ENCODE results near the gene ZNF283. TPM values are rescaled to one million over a fixed set of nuclear protein-coding genes. Genes with fewer than 3 reads are reported as not detected.

The ZNF283 gene
- 5.8 and 17.6 TPM in 2 replicates for total RNA-seq (2014; rRNA removed; shearing (Covaris generic))

DNA sequence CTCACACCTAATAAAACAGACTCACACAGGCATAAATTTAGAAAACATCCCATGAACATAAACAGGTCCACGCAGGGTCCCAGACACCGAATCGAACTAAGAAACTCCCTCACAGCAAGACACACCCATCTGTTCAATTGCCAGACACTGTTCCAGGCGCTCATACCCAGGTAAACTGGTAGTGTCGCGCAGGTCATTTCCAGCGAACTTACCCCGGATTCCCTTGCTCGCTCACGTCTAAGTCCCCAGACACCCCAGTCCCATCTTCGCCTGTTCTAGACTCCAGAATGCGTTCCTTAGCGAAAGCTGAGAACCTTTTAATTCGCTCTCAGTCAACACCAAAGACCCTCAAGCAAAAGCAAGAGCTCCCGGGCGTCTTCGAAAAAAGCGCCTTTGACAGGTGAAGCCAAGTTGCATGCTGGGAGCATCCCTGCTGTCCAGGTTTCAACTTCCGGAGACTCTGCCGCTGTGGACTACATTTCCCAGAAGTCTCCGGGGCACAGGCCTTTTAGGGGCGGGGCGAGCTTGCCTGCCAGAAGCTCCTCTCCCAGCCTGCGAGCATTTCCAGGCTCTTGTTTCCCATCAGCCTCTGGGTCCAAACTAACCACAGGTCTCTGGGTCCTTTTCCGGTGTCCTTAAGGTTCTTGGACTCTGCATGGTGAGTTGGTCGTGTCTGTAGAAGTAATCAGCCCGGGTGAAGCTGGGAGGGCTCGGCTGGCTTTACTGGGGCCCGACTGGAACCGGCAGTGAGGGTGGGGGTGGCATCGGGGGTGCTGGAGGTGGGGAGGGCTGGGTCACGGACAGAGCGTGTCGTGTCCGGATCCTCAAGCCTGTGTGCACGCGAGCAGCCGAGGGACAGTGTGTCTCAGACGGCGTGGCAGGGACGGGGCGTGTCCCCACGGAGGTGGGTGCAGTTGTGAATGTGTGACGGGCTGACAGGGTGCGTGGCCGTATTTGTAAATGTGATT, at the start of gene ZNF283:
TSS of gene ZNF283 (plus strand) at position 535 of the 968 bp plus-strand sequence. CDS start 6,184 bp downstream, outside the sequence.
- DNase-seq (ENCODE audit: low read depth) = peak; percentile 92

DNA sequence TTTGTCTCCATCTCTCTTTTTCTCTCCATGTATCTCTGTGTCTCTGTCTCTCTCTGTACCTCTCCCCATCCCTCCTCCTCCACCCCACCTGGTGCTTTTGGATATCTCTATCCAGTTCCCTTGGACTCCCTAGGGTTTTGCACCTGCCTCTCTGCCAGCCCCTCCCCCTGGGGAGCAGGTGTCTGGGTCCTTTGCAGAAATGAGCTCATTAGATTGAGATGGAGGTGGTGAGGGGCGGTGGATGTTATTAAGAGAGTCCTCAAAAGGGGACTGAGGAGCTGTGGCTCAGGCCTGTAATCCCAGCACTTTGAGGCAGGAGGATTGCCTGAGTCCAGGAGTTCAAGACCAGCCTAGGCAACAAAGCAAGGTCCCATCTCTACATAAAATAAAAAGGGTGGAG, 48.5 kb upstream of the ZNF283 start:
- no peak for DNase-seq (ENCODE audit: low read depth)

DNA sequence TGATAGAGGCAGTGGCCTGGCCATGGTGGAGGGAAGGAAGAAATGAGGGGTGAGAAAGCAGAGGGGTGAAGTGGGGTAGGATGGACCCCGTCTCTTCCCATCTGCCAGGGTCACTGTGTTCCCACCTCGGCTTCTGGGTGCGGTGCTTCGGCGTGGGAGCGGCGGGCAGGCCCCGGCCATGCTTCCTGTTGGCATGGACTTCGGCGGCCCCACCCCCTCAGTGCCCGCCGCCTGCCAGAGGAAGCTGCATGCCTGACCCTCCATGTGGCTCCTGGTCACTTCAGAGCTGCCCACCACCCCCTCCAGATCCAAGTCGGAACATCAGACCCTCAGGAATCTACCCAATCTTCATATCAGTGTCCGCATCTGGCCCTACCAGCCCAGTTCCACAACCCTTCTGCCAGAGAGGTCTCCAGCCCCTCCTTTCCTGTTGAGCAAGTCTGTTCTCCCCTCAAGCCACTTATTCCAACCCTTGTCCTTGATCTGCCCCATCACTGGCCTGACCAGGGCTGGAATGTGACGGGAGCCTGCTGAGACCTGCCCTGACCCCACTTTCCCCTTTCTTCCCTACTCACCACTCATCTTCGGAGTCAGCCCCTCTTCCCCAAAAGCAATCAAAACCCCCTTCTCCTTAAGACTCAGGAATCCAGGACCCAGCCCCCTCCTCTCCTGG, 47.8 kb upstream of the ZNF283 start:
- DNase-seq (ENCODE audit: low read depth) = no peak

DNA sequence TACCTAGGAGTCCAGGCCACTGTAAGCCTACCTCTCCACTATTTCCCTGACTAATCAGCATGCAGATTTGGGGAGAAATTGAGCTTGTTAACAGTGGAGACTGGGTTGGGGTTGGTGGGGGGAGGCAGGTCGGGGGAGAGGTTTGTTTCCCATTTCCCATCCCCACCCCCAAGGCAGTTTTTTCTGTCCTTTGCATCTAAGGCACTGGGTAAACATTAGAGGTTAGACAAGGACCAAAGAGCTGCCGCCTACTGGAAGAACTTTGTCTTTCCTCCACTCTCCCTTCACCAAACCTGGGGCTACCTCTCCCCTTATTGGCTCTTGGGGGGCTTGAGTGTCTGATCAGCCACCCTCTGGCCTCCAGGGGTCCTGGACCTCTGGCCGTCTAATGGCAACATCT, 47.3 kb upstream of the ZNF283 start:
- no peak for DNase-seq (ENCODE audit: low read depth)

DNA sequence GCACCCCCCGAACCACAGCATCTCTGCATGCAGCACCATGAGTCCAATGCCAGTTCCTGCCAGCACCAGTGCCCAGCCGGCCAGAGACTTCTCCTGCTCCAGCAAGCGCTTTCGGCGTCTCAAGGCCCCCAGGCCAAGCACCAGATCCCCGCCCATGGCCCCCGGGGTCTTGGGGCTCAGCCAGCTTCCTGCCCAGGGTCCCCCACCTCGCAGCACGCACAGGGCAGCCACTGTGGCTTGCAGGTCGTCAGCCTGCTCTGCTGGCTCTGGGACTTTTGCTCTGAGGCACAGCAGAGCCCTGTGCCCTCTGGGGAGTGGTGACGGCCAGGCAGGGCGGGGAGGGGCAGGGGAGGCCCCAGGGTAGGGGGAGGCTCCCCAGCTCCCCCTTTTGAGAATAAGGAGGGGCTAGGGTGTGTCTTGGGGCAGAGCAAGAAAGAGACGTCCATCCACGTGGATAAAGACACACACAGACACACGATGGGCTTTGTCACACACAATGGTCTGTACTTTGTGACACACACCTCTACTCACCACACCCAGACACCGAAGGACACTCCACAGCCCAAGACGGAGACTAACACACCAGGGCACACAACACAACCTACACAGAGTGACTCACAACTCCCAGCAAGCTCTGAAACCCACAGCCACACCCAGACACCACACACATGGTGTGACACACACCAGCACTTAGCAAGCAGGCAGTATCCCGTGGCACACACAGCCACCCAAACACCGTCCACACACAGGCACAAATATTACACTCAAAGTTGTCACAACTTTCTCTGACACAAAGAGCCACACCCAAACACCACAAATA, 46.2 kb upstream of the ZNF283 start, which contains the start of gene KCNN4:
TSS of gene KCNN4 (minus strand) at position 268 of the 820 bp plus-strand sequence. CDS start at position 156, 112 bp downstream.
- DNase-seq (ENCODE audit: low read depth) = peak; percentile 88

DNA sequence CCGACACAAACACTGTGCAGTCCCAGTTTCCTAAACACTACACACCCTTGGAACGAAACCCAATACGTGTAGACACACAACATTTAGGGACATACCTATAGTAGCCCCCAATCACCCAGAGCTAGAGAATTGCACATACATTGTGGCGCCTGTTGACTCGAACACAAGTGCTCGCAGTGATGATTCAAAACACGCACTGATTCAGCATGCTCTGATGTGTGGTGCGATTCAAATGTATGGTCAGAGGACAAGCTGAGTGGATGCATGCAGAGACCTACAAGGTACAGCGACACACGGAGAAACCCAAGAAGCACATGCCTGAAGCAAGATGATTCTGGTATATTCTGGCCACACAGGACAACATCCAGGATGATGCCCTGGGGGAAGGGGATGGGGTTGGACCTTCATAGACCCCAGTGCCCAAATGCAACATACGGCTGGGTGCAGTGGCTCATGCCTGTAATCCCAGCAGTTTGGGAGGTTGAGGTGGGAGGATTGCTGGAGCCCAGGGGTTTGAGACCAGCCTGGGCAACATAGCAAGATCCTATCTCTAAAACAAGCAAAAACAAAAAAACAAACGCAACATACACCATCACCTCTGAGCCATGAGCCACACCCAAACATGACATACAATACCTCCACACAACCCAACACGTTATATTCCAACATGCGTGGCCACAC, 45.4 kb upstream of the ZNF283 start:
- DNase-seq (ENCODE audit: low read depth) = no peak

DNA sequence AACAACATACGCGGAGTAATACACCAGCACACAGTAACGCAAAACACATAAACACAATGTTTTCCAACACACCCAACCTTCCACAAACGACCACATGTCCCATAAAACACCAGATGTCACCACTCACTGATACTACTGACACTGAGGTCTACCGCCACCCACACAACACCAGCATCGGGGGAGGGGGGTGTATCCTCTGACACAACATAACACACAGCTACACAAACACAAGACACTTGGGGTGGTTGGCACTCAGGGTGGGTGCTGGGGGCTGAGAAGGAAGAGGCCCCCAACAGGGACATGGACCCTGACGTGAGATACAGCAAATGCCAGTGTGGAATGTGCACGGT, 44.8 kb upstream of the ZNF283 start:
- no peak for DNase-seq (ENCODE audit: low read depth)

DNA sequence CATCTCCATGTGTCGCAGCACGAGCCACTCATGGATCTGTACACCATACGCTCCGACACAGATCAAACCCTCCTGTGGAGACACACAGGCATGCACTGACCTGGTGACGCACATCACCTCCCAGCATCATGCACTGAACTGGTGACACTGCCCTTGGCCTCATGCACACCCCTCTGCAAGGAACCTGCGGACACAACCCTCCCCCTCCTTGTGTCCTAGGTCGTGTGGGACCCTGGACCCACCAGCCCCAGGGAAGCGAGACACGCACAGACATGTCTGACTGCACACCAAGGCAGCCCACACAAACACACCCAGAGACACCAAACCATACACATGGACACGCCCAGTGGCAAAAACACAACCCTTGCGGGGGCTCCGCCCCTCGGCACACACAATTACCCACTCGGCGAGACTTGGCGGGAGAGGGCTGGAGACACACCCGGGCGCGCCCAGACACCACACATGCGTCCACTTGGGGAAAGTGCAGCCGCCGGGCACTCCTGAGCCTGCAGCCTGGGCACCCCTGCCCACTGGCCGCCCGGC, 44.4 kb upstream of the ZNF283 start:
- no peak for DNase-seq (ENCODE audit: low read depth)

DNA sequence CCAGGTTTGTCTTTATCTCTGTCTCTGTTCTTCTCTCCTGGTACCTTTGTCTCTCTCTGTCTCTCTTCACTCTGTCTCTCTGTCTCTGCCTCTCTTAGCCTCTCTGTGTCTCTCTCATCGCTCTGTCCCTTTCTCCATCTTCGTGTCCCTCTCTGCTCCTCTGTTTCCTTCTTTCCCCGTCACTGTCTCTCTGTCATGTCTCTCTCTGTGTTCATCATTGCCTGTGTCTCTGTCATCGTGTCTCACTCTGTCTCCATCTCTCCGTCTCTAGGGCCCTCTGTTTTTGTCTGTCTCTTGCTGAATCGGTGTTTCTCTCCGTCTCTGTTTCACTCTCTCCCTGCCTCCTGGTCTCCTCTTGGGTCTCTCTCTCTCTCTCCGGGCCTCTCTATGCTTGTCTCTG, 43.5 kb upstream of the ZNF283 start:
- no peak for DNase-seq (ENCODE audit: low read depth)

DNA sequence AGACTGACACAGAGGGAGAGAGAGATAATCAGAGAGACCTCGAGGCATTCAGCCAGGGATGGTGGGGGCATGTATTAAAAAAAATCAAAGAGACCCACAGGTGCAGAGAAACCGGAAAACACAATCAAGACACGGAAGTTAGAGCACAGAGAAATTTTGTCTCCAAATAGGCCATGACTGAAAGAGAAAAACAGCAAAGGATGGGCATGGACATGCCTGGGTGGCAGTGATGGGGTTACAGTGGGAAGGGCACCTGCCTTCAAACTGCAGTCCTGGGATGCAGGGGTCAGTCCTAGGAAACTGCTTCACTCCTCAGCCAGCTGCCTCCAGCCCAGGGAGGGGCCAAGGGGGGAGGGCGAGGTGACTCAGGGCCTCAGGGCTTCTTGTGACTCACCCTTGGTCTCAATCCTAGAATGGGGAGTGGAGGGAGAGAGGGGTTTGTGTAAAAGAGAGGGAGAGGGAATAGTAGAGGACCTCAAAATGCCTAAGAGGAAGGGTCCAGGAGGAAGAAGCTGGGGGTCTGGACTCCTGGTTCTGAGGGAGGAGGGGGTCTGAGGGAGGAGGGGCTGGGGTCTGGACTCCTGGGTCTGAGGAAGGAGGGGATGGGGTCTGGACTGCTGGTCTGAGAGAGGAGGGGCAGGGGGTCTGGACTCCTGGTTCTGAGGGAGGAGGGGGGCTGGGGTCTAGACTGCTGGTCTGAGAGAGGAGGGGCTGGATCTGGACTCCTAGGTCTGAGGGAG, 42.7 kb upstream of the ZNF283 start:
- peak; percentile 94 for DNase-seq (ENCODE audit: low read depth)

DNA sequence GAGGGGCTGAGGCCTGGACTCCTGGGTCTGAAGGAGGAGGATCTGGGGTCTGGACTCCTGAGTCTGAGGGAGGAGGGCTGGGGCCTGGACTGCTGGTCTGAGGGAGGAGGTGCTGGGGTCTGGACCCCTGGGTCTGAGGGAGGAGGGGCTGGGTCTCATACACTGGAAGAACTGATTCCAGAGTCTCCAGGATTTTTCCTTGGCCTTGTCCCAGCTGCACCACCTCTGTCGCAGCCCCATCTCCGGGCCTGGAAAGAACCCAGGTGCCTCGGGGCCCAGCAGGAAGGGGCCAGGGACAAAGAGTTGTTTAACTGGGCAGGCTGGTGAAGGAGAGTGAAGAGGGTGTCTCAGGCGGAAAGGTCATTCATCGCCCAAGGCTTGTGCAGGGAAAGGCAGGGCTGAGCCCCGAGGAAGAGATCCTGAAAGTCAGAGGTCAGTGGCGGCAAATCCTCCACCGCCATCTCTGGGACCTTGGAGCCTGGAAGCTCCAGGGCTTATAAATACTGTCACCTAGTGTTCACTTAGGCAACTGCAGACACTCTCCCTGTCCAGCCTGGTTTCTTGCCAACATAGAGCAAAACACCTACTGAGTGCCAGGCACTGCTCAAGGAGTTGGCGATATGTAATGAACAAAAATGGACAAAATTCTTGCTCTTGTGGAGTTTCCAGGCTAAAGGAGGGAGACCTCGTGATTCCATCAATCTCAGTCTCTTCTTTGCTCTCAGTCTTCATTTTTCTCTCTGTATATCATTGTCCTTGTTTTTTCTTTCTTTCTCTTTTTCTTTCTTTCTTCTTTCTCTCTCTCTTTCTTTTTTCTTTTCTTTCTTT, 41.9 kb upstream of the ZNF283 start:
- peak; percentile 81 for DNase-seq (ENCODE audit: low read depth)

DNA sequence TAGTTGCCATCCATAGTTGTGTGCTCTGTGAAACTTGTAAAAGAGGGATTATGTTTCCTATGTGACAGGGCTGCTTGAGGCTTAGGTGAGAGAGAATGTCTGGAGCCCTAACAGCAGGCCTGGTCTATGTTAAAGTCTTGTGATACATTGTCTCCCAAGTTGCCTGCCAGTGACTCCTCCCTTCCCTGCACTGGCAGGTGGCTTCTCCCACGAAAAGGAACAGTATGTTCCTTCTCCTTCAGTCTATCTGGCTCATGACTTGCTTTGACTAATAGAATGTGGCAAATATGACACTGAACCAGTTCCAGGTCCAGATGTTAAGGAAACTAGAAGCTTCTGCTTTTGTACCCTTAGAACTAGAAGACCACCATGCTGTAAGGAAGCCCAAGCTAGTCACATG, 40.5 kb upstream of the ZNF283 start:
- no peak for DNase-seq (ENCODE audit: low read depth)

DNA sequence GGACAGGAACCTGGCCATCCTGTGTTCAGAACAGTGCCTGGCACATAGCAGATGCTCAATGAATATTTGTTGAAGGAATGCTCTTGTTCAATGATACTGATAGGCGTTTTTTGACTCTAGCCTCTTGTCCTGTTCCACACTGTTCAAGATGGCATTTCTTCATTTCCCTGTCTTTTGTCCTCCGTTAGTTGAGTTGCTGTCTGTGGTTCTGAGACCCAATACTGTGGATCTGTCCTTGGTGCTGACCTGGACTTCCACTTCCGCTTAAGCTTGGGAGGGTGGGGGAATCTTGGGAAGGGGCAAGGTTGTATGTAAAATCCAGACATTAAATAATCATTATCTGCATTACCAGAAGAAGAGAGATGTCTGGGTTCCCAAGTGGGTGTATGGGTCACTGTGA, 38.1 kb upstream of the ZNF283 start:
- DNase-seq (ENCODE audit: low read depth) = peak; percentile 35

DNA sequence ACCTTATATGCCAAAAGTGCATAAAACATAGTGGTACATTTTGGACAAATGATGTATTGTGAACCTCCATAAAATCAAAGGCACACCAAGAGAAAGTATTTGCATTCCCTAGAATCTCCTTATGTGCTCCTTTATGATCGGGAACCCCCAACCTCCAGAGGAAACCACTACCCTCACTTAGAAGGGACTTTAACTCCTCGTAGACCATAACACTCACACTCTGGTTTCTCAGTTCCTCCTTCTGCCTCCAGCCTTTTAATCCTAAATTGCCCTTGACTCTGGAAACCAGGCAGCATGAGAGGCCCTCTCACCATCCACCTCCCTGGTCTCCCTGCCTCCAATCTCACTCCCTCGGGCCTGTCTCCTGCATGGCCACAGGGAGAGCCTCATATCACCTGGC, 36.5 kb upstream of the ZNF283 start:
- DNase-seq (ENCODE audit: low read depth) = no peak

DNA sequence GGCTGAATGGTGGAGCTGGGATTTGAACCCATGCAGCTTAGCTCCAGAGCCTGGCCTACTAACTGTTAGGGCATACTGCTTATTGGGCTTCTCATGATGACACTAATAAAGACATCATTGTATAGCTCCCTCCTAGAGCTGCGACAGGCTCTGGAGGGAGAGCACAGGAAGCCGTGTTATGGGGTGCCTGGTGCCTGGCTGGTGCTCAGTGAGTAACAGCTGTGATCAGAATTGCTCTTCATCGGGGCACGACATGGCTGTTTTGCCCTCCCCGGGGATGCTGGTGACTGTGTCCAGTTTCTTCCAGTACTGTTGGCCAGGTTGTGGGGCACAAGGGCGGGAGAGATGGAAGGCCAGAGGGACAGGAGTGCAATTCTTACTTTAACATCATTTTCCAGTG, 30.0 kb upstream of the ZNF283 start:
- DNase-seq (ENCODE audit: low read depth) = no peak

DNA sequence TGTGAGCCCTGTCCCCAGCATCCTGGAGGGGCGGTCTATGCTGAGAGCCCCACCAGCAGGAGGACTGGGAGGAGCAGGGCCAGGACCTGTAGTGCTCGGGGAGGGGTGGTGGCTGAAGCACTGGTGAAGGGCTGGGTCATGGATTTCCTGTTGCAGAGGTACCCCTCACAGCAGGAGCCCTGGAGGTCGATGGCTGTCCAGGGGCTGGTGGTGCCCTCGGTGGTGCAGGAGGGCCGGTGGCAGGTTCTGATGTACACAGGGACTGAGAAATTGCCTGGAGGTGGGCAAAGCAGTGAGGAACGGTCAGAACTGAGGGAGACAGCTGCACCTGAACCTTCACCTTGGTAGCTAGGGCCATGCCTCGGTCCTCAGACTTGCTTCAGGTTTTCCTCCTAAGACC, 29.6 kb upstream of the ZNF283 start:
- no peak for DNase-seq (ENCODE audit: low read depth)

DNA sequence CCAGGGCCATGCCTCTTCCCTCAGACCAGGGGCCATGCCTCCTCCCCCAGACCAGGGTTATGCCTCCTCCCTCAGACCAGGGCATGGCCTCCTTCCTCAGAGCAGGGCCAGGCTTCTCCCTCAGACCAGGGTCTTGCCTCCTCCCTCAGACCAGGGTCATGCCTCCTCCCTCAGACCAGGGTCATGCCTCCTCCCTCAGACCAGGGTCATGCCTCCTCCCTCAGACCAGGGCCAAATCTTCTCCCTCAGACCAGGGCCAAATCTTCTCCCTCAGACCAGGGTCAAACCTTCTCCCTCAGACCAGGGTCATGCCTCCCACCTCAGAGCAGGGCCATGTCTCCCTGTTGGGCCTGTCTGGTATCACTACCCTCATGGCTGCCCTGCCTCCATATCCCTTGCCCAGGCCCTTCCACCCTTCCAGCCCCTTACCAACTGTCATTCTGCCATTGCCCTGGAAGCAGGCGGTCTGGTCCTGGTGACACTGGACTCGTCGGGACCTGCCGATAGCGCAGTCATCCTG, 29.0 kb upstream of the ZNF283 start:
- DNase-seq (ENCODE audit: low read depth) = no peak

DNA sequence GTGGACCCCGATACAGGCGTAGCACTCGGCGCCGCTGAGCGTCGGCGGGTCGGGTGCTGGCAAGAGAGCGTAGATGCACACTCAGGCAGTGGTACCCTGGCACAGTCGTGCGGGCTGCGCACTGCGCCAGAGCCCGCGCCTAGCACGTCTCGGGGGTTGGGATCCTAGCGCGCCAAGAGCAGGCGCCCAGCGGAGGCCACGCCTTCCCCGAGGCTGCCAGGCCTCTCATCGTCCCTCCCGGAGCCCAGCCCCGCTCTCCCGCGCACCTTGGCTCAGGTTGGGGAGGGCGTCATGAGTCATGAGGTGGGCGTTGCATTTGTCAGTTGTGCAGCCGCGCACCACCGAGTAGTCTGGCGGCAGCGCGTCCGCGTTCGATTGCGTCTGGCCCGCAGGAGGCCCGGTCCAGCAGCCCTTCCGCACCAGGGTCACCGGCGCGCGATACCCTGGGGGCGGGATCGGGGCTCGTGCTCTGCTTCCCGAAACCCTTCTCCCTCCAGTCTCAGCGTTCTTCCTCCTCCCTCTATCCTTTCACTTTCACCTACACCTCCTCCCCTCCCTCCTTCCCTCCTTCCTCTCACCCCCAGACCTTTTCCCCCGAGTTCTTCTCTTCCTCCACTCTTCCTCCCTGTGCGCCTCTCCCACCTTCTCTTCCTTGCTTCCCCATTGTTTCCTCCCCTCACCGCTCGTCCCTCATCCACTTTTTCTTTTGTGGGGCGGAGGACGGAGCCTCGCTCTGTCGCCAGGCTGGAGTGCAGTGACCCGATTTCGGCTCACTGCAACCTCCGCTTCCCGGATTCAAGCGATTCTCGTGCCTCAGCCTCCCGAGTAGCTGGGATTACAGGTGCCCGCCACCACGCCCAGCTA, 28.3 kb upstream of the ZNF283 start:
- DNase-seq (ENCODE audit: low read depth) = peak; percentile 85
